OCI-M2 (cell line): ENCODE measurements around the gene GRIN2A.

Experiments
- DNase-seq: peaks from one replicate; lab custom pipeline; 2025; ENCODE audit not compliant: unreplicated experiment; lab: John Stamatoyannopoulos, UW

GRIN2A gene

DNA sequence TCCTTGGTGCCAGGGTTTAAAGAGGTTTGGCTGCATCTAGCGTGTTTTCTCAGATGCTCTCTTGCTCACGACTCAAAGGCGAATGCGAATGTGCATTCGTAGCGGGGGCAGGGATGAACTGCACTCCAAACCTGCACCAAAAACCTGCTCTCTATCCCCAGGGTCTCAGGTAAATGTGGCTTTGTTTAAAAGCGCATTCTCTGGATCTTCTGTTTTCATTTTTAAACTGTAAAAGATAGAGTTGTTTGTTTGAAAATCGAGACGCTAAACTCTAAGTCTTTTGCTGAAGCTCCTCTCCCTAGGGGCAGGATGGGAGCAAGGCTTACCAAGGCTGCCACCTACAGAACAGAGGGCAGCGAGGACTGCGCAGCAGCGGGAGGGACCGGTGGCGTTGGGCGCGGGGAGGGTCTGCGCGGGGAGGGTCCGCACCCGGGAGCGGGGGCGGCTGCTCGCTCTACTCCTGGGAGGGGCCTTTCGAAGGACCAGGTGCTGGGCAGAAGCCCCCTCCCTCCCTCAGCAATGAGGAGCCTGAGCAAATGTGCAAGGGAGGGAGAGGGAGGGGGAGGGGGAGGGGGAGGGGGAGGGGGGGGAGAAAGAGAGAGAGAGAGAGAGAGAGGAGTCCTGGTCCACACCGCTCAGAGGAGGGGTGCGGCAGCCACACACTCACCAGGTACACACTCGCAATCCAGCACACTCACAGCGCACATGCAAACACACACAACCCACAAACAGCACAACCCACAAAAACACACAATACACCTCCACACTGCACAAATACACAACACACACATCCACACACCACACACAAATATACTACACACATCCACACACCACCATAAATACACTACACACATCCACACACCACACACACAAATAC is 142.8 kb downstream of the GRIN2A start:
- no peak for DNase-seq

DNA sequence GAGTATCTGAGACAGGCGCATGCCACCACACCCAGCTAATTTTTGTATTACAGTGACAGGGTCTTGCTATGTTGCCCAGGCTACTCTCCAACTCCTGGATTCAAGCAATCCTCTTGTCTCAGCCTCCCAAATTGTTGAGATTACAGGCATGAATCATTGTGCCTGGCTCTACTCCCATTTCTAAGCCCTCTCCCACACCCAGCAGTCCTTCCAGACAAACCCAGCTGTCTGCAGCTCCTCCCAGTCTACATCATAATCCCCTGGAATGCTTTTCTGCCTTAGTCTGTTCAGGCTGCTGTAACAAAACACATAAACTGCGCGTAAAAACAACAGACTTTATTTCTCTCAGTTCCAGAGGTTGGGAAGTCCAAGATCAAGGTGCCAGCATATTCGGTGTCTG is 144.5 kb downstream of the GRIN2A start:
- DNase-seq = no peak

DNA sequence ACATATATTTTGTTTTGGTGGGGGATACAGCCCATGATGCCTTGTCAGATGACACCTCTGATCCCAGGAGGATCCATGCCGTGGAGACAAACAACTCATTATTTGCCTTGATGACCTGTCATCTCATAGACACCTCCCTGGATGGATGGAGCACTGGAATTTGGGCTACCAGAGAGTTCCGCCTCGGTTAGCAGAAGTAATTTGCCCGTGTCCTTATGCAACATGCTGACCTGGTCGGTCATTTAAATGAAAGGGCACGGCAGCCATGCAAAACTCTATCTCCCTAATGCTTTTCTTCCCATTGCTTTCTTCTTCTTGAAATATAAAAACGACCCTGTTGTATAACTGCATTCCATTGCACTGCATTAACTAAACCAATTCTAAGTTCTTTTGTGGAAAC is 145.3 kb downstream of the GRIN2A start:
- DNase-seq = no peak

DNA sequence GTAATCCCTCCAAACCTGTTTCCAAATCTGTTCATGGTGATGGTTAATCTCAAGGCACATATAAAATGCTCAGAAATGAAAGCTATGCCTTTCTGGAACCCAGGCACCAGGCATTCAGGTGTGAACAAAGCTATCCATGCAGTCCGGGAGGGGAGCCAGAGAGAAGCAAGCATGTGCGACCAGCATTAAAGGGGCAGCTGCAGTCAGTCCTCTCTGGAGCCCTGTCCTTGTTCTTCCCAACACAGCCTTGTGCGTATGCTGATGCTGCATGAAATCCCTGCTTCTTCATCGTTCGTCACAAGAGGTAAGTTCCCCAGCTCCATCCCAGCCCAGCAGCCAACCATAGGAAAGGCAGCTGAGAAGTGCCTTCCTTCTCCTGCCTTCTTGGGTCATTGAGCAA is 148.7 kb downstream of the GRIN2A start:
- no peak for DNase-seq

DNA sequence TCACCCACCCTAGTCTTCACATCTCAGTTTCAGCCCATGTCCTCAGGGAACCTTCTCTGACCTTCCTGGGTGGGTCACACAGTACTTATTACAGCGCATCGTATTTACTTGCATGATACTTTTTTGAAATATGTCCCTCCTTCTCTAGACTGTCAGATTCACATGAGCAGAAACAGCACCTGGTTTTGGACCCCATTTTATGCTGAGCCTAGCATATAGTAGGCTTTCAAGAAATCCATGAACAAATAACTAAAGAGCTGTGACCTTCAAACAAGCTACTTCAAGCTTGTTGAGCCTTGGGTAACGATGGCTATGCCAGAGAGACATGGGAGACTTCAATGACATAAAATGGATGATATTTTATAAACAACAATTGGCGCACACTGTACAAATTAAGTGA is 150.3 kb downstream of the GRIN2A start:
- DNase-seq = no peak

DNA sequence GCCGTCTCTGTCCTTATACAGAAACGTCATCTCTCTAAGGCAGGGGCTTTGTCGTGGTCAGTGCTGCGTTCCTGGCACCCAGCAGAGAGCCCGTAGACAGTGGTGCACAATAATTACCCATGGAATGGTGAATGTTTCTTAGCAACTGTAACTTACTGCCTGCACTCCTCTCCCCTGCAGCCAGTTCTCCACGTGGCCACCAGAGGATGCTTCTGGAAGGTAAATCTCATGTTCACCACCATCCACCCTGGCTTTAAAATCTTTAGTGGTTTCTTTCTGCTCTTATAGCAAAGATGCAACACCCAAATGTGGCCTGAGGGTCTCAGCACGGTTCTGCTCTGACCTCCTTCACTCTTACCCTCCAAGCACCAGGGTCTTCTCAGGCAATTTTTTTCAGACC is 150.8 kb downstream of the GRIN2A start:
- DNase-seq = no peak

DNA sequence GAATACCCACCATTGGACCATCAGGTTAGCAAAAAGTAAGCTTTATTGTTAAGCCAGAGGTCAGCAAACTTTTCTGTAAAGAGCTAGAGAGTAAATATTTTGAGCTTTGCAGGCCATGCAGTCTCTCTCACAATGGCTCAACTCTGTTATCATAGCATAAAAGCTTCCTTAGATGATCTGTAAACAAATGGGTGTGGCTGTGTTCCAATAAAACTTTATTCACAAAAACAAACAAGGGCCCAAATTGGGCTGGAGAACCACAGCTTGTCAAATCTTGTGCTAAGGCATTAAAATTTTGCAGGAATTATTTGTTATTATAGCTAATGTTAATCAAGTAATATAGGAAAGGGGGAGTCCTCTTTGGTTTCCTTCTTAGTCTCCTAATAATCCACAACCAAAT is 153.6 kb downstream of the GRIN2A start:
- DNase-seq = no peak

DNA sequence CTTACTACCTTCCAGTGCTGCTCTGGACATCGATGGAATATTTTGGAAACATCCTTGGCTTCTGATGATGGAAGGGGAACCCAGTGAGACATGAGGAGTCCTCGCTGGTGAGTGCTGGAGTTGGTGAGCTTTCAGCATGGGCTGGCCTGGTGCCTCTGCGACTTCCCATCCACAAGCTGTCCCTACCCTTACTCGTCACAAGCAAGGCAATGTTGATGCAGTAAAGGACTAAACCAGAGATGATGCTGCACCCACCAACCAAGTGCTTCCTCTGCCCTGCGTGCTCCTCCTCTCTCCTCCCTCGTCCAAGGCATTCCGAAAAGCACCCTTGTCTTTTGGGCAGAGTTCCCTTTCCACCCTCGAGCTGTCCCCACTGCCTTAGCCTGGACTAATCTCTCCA is 154.7 kb downstream of the GRIN2A start:
- DNase-seq = no peak

DNA sequence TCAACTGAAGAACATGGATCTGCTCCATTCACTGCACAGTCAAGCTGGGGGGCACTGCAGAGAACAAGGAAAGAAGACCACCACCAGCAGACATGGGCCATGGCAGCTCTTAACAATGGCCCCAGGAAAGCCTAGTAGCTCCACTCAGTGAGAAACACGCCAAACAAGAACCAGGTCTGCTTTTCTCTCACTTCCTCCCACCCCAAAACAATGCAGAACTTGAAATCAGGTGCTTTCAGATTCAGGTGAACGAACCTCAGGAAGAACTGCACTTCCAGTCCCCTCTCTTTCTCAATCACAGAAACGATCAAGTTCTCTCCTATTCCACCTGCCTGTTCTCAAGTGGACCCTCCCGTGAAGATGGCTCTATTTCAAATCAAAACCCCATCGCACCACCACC is 155.6 kb downstream of the GRIN2A start:
- no peak for DNase-seq

DNA sequence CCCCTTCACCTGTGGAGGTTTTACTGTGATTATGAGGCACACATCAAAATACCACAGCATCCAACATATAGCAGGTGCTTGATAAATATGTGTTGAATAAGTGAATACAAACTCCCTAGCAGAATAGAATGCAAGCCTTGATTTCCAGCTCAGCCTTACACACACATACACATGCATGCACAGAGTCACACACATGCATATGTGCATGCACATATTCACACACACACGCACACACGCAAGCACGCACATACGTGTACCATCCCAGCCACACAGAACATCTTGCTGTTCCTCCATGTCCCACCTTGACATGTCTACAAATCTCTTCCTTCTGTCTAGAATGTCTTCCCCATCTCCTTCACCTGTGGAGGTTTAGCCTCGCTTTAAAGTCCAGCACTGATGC is 160.1 kb downstream of the GRIN2A start:
- no peak for DNase-seq

DNA sequence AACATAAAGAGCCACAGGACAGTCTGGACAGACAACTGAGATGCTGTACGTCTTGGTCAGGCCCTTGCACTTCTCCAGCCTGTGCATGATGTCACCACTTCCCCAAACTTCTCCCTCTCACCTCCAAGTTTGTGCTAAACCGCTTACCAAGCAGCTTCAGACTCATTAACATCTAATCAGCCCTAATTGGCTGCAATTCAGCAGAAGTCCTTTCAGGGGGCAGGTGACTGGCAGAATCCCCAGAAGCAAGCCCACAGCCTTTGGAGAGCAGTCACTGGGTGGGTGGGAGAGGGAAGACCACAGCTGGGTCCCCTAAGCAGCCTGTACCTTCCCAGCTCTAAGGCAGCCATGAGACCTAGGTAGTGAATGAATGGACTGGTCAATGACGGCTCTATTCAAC is 161.4 kb downstream of the GRIN2A start:
- DNase-seq = no peak

DNA sequence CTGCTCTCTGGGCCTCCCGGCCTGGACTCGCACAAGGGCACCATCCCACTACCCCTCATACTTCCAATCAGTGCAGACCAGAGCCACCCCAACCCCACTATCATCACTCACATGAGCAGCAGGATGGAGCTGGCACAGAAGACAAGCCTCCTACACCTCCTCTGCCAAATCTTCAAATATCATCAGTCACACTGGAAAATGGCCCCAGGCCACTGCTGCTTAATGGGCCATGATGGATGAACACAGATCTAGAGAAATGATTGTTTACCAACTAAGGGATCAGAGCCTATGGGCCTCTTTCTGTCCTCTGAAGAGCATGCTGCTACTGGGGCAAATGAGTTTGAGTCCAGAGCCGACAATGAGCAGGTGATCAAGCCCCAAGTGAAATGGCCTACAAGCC is 165.5 kb downstream of the GRIN2A start:
- DNase-seq = no peak

DNA sequence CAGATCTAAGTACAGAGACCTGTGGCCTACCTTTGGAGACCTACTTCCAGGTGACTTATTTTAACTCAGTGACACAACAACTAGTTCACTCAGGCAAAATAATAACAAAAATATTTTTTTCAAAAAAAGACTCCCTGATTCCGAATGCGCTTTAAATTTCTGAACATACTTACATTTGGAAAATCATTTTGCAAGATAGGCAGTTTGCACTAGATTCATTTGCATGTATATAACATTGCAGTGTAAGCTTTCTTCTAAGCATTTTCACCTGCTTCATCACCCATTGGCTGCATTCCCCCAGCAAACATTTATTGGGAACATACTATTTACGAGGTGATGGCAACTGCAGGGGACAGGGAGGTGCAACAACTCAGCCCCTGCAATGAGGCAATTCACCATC is 166.8 kb downstream of the GRIN2A start:
- no peak for DNase-seq

DNA sequence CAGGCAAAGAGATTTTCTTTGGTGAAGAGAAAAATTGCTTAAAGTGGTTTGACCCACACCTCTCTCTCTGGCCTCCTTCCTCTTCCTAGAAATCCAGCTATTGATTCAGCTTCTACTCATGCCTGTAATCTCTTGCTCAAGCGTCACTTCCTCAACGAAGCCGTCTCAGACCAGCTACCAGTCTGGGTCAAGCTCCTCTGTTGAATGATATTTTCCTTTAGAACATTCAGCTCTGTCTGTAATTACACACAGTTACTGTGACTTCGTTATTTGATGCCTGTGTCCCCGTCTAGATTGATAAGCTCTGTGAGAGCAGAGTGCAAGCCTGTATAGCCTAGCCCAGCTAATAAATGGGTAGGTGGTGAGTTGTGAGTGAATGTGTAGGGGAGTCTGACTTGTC is 168.5 kb downstream of the GRIN2A start:
- DNase-seq = no peak

DNA sequence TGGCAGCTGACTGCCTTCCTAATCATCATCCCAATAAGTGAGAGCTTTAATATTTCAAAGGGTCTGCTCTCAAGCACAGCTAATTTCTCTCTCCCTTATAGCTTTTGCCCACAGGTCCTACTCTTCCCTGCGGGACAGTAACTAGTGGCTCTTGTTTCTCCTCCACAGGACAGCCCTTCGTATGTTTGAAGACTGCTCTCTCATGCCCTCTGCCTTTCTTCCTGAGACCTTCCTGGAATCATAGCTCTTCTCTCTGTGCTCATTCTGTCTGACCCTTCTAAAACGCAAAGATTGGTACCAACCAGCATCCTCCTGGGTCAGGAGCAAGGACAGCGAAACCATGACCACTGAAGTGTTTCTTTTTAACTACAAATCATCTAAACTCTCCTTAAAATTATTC is 168.9 kb downstream of the GRIN2A start:
- DNase-seq = no peak

DNA sequence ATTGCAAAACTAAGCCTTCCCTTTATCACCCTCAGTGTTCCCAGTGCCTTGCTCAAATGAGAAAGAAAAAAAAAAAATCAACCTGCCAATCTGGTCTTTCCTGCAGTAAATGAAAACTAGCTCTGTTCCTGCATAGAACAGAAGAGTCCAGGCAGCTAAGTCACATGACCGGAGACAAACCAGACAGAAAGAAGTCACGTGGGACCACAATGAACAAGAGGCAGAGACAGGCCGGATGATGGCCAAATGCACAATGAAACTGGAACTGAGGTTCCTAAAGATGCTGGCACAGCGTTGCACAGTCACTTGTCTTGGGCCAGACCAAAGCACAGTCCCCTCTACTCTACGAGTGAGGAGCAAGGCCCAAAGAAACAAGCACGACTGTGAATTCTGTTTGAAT is 172.5 kb downstream of the GRIN2A start:
- DNase-seq = no peak

DNA sequence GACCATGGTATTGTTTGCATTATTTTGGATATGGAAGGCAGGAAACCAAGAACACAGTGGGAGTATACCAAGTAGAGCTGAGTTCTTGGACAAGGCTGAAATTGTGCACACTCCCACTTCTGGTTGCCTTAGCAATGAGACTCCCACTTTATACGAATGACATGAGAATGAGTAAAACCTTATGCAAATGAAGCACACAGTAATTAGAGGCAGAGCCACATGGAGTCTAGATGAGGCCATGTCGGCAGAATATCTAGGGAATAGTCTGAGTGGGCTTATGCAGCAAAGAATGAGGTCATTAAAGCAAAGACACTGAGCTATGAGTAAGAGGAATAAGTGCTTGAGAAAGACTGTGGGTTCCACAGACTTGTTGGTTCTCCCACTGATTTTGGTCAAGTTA is 178.7 kb downstream of the GRIN2A start:
- DNase-seq = no peak

DNA sequence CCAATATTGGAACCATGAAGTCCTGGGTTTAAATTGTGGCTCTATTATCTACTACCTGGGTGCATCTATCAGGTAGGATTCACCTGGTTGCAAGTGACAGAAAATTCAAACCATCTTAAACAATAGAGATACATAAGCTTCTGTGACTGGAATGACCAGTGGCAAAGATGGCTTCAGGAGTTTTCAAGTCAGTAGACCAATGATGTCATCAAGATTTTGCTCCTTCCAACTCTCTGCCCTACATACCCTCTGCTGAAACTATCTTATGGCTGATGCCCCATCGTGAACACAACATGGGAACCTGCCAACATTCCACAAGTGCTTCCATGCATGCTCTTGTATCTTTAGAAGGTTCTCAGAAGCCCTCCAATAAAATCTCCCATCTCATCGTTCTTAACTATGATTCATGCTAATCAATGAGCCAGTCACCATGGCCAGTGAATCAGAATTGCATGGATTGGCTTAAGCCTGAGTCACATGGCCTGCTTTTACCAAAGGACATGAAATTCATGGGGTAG is 180.9 kb downstream of the GRIN2A start:
- no peak for DNase-seq

DNA sequence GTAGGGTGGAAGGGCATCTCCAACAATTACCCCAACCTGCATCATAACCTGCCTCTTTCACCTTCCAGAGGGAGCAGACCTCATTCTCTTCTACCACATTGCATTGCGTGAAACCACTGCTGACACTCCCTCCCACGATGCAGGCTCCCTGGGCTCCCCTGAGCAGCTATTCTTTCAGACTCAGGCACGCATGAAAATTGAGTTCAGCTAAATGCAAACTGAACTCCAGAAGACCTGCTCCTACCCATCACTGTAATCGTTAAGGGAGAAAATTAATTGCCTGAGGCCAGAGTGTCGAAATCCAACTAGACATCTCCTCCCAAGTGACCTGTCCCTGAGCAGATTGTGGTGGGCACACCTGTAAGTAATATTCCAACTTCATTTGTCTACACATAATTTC is 186.0 kb downstream of the GRIN2A start:
- no peak for DNase-seq

DNA sequence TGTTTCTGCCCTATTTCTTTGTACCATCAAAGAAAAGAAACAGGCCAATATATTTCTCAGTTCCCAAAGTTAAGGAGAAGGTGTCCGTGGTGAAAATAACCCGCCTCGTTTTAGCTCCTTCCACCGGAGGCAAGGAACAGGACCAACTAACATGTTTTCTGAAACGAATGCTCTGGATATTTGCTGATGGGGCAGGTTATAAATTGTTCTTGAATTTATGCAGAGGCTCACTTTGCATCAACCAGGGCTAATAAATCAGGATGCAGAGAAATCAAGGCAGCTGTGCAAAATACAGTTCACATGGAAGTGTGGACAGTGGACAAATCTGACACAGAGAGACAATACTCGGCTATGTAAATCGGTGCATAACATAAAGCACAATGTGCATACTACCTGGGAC is 189.8 kb downstream of the GRIN2A start:
- DNase-seq = no peak

DNA sequence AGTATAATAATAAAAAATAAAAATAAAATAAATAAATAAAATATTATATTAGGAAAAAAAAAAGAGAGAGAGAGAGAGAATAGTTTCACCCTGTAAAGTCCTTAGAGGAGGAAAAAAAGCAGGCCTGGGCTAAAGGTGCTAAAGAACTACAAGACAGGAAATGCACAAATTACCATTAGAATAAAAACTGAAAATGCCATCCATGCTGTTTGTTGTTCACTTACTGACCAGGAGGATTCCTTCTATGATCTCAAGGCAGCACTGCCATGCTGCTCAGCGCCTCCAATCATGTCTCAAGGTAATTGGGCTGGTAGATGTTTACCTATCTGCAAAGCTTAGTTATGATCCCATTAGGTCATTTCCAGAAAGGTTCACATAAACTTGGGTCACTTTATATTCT is 201.2 kb downstream of the GRIN2A start:
- DNase-seq = no peak

DNA sequence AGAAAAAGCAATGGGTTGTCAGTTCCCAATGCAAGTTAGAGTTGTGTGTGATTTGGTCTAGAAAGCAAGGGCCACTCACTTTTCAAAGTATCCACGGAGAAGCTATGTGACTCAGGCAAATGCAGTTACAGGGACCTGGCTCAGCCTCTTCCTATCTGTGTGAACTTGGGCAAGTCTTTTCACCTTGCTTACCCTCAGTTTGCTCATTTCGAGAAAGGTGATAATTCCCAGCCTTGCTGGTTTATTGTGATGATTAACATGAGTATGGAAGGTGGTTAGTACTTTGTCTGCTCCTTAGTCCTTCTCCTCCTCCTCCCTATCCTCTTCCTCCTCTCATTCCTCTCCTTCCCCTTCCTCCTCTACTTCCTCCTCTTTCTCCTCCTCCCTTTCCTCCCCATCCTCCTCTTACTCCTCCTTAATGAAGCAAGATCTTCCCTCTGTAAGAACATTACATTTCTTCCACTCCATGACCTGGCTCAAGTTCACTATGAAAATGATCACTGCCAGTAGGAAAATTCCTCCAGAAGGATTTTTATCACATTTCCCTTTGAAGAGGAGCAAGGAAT is 204.0 kb downstream of the GRIN2A start:
- DNase-seq = no peak
